GM13976 (cell line): ENCODE measurements around the gene WWOX.

Experiments used
- DNase-seq: peaks from one replicate; pipeline ENCODE4 v3.0.0; 2012; ENCODE audit warnings: low spot score
- in situ Hi-C: fragments of 300-500 bp; cut with MboI; formaldehyde crosslinking; loops from one replicate; pipeline ENCODE4 v1.12.0; 2022; ENCODE audit warnings: low sequenced_read_pairs, mixed read lengths, inconsistent platforms; ENCODE audit not compliant: unreplicated experiment
- TF ChIP-seq, protein P1 (sequence below): IDR thresholded peaks from 2 replicates; pipeline ENCODE4 v1.5.1; 2012; ENCODE audit warnings: borderline replicate concordance, mild to moderate bottlenecking; ENCODE audit not compliant: insufficient read depth; ENCODE audit errors: extremely low read depth, missing control alignments, control extremely low read depth

Gene WWOX

DNA sequence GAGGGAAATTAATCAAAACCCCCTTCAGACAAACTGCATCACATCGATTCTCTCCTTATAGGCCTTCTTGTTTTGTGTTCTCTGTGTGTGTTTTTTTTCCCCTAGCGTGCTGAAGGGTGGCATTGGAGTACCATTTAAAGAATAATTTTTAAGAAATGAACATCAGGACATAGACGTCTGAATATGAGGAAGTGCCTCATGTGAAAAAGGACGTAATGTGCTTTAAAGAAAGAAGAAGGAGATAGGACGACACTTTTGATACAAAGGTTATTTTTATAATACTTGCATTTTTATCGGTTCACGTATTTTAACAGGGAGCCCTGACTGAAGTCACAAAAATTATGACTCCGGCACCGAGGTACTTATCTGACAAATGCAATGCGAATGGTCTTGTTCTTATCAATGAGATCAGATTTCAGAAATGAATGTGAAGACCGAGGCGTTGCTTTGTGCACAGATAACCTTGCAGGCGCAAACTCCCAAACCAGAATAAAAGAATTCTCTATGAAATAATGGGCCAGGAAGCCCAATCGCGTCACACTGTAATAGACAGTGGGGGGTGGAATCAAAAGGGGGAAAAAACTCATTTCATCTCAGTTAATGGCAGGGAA is 894.8 kb downstream of the WWOX start:
- in situ Hi-C loops = no loop called here
- no peak for DNase-seq
- TF ChIP-seq, protein P1, sequence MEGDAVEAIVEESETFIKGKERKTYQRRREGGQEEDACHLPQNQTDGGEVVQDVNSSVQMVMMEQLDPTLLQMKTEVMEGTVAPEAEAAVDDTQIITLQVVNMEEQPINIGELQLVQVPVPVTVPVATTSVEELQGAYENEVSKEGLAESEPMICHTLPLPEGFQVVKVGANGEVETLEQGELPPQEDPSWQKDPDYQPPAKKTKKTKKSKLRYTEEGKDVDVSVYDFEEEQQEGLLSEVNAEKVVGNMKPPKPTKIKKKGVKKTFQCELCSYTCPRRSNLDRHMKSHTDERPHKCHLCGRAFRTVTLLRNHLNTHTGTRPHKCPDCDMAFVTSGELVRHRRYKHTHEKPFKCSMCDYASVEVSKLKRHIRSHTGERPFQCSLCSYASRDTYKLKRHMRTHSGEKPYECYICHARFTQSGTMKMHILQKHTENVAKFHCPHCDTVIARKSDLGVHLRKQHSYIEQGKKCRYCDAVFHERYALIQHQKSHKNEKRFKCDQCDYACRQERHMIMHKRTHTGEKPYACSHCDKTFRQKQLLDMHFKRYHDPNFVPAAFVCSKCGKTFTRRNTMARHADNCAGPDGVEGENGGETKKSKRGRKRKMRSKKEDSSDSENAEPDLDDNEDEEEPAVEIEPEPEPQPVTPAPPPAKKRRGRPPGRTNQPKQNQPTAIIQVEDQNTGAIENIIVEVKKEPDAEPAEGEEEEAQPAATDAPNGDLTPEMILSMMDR = no peak

DNA sequence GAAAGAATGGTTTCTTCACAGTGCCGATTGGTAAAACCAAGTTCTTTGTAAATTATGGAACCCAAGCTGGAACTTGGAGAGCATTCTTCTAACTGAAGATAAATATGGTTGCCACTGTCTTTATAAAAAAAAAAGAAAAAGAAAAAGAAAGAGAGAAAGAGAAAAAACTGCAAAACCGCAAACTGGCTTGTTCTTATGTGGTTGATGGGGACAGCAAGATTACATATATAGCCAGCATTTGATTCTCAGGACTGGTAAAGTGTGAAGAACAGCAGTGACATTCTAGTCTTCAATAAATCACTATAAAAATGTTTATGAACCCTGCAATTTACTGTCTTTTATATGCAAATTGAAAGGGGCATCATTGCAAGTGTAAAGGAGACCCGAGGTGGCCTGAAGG is 896.0 kb downstream of the WWOX start:
- DNase-seq = no peak
- in situ Hi-C loops = no loop called here
- TF ChIP-seq, protein P1 = no peak

DNA sequence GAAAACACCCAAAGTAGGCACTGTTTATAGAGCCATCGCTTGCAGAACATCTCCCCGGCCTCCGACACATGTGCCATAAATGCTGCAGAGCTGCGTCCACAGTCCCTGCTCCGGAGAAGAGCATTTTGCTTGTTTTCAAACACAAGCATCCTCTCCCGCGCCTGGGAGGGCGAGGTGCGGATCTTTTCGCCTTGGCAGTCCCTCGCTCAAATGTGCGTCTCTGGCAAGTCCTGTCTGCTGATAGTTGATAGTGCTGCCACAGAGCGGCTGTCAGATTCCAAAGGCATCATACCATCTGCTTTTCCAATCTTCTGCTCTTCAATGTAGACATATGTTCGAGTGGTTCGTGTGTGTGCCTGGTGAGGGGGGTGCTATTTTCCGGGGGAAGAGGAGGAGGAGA is 897.3 kb downstream of the WWOX start:
- TF ChIP-seq, protein P1 = no peak
- DNase-seq = no peak
- in situ Hi-C loops = no loop called here

DNA sequence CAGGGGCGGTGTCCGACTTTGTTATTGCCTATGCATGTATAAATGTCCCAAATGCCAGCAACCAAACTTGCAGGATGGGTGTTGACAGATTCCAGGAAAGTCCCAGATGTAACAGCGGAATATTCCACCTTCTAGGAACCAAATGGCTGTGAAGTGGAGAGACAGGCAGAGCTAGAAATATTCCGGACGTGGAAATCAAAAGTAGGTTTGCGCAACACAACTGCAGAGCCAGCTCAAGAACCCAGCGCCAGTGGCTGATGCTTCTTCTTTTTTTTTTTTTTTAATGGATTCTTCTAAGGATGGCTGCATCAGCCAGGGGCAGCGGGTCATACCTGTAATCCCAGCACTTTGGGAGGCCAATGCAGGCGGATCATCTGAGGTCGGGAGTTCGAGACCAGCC is 899.4 kb downstream of the WWOX start:
- no peak for DNase-seq
- TF ChIP-seq, protein P1 = no peak
- in situ Hi-C loops = no loop called here

DNA sequence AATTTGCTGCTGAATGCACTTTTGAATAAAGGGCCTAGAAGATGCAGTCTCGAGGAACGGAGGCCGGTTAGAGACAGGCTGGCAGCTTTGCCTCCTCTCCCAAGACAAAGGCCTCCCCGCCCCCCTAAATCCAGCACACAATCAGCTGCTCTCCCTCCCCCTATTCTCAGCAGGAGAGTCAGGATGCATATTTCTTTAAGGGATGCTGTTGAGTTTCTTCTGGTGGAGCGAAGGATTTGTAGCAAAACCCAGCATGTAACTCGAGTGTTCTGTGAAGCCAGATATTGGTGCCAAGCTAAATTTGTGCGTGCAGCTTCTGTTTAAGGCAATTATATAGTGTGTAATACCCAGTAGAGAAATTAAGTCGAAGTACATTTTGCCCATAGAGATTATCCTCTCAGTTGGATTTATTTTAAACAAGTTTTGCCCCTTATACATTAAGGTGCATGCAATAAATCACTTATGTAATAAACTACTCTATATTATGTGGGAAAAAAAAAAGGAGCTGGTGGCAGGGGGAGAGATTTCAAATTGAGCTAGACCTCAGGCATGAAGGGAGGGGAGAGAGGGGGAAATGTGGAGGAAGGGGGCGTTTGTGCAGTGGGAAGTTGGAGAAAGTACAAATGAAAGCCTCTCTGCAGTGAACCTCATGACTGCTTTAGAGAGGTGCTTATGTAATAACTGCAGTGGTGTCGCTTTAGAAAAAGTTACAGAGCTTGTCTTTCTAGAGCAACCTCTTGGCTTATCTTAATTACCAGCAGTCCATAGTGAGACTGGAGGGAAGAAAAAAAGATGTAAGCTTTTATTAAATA is 901.9 kb downstream of the WWOX start:
- in situ Hi-C loops = no loop called here

DNA sequence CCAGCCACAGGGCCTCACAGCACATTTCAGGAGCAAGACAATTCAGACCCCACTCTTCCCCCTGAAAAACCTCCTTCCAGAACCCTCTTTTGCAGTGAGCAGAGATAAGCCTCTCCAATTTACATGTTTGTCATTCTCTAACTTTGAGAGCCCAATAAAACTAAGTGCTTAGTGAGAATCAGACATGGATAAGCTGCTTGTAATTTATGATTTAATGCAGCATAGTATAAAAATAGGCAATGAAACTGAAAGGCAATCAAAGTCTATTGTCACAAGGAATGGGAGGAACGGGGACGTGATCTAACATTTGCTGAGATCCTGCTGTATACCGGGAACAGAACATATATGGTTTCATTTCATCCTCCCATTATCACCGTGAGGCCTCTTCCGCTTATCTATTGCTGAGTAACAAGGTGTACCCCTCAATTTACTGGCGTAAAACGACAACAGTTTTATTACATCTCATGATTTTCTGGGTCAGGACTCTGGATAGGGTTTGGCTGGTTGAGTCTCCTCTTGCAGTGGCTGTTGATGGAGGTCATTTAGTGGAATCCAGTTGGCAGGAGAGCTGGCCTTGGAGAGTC is 903.7 kb downstream of the WWOX start:
- TF ChIP-seq, protein P1 = no peak
- in situ Hi-C loops = no loop called here
- no peak for DNase-seq

More for the DNA sequence above, 901.9 kb downstream of the WWOX start:
- TF ChIP-seq, protein P1 = no peak
- no peak for DNase-seq
